Body of pancreas (tissue), 4 donors: ENCODE measurements around the gene POLA1.

Source experiments
- CTCF ChIP-seq, 7 experiments: fragments of 450-650 bp in 4 of 7; fragments of 200-600 bp in 3 of 7; sonication (generic) in 3 of 7; IDR thresholded peaks; one replicate each; pipeline ENCODE4 v1.5.1; 2016 to 2019; ENCODE audit warnings: antibody characterized with exemption in 7 of 7
- POLR2A ChIP-seq, 3 donors: fragments of 450-650 bp; IDR thresholded peaks; one replicate each; pipeline ENCODE4 v1.6.1; 2016; ENCODE audit warnings: antibody characterized with exemption in 3 of 3, mild to moderate bottlenecking in 2 of 3

GRCh38 chrX:25012793-25013631, 319.3 kb downstream of the POLA1 start:
- no peak for TF ChIP-seq CTCF (IDR thresholded peaks at IDR 0.05)
- no peak for TF ChIP-seq POLR2A (IDR thresholded peaks at IDR 0.05)
